NCI-H128 (cell line): ENCODE data around the gene XPO1.
"Not testable (repeated sequence)": the region's sequence is repeated elsewhere in the genome, so short reads cannot be mapped to it uniquely, and the experiment has no call there.

Source experiments
- DNase-seq: peaks from one replicate; lab custom pipeline; 2025; ENCODE audit not compliant: unreplicated experiment; lab: John Stamatoyannopoulos, UW

Gene XPO1

DNA sequence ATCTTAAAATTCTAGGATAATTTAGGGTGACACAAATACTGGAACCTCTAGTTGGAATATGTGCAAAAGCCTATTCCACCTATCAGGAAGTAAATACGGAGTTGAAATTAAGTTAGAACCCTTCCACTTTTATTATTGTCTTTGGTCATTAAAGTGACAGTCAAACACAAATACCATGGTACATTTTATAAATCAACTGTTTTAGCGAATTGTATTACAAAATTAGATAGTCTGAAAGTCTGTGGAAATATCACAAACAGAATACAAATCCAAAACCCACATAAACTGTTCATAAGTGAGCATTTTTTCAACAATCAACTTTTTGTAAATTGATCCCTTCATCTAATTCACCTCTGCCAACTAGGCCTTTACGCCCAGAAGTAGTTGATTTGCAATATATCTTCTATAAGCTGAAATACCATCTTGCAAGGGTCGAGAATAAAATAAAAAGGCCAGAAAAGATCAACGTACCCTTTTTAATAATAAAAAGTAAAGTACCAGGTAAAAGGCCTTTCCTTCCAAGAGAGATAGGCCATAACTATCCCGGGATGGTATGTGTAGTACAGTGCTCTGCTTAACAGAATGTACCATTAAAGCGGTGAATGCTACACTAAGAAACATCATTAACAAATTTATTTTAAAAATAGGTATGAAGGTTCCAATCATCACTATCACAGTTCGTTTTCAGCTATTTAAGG lies 68.6 kb downstream of the XPO1 start:
- no peak for DNase-seq

DNA sequence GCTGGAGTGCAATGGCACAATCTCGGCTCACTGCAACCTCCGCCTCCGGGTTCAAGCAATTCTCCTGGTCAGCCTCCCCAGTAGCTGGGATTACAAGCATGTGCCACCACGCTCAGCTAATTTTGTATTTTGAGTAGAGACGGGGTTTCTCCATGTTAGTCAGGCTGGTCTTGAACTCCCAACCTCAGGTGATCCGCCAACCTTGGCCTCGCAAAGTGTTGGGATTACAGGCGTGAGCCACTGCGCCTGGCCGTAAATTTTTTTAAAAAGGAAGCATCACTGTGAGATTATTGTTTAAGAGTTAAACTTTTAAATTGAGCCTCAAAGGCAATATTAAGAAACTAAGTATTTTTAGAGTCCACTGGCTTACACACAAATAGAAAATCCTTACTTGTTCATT lies 69.9 kb downstream of the XPO1 start:
- DNase-seq = not testable (repeated sequence)

DNA sequence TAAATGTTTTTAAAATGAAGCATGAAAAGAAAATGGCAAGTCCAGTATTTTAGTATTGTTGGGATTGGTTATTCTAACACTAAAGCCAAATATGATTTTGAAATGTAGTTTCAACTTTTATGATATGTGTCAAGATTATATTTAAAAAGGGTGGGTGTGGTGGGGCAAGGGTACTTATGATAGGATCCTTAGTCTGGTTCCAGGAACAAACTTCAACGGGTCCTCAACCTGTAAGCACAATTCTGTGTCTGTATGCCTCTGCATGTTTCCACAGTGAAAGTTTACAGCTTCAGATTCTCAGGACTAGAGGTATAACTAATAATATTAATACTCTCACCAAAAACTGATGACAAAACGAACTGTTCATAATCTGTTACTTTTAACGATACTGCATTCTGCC lies 73.1 kb downstream of the XPO1 start:
- no peak for DNase-seq

DNA sequence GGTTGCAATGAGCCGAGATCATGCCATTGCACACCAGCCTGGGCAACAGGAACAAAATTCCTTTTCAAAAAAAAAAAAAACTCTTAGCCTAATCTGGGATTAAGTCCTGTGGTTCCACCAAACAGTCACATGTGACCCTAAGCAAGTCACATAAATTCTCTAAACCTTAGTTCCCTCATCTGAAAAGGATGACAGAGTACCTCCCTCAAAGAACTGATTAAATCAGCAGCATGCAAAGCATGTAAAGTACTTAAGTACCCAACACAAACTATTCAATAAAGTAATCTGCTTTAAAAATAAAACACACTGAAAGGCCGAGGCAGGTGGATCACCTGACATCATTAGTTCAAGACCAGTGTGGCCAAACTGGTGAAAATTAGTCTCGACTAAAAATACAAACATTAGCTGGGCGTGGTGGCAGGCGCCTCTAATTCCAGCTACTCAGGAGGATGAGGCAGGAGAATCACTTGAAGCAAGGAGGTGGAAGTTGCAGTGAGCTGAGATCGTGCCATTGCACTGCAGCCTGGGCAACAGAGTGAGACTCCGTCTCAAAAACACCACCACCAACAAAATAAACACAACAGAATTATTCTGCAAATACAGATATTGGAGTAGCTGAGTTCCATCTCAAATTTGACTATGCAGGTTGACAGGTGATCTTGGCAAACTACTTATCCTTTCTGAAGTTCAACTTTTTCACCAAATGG lies 74.2 kb downstream of the XPO1 start:
- DNase-seq = no peak

DNA sequence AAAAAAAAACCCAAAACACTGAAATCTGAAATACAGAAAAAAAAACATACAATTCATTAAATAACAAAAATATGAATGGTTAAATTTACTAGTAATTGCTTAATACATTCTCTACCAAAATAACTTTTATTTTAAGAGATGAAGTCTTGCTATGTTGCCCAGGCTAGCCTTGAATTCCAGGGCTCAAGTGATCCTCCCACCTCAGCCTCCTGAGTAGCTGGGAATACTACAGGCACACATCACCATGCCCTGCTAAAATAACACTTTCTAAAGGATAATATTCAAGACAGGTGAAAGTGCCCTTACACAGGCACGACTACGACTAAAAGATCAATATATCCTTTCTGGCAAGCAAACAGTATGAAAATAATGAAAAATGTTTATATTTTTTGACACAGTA lies 76.8 kb downstream of the XPO1 start:
- no peak for DNase-seq

DNA sequence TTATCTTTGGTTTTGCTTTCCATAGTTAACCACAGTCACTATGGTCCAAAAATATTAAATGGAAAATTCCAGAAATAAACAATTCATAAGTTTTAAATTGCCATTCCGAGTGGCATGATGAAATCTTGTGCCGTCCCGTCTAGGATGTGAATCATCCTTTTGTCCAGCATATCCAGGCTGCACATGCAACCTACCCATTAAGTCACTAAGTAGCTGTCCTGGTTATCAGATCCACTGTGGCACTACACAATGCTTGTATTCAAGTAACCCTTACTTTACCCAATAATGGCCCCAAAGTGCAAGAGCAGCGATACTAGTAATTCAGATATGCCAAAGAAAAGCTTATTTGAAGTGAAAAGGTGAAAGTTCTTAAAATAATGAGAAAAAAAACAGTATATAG lies 78.0 kb downstream of the XPO1 start:
- DNase-seq = no peak

DNA sequence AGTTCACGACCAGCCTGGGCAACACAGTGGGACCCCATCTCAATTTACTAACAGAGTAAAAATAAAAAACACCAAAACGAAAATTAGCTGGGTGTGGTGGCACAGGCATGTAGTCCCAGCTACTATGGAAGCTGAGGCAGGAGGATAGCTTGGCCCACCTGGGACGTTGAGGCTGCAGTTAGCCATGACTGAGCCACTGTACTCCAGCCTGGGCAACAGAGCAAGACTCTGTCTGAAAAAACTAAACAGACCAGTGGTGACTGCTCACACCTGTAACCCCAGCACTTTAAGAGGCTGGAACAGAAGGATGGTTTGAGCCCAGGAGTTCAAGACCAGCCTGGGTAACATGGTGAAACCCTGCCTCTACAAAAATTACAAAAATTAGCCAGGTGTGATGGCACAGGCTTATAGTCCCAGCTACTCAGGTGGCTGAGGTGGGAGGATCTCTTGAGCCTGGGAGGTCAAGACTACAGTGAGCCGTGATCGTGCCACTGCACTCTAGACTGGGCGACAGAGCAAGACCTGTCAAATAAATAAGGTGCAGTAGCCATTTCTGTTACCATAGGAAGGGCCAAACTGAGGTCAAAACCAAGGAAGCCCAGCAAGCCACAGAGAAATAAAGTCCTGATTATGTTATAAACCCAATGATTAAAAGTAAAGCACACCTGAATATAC lies 81.3 kb downstream of the XPO1 start:
- DNase-seq = no peak

DNA sequence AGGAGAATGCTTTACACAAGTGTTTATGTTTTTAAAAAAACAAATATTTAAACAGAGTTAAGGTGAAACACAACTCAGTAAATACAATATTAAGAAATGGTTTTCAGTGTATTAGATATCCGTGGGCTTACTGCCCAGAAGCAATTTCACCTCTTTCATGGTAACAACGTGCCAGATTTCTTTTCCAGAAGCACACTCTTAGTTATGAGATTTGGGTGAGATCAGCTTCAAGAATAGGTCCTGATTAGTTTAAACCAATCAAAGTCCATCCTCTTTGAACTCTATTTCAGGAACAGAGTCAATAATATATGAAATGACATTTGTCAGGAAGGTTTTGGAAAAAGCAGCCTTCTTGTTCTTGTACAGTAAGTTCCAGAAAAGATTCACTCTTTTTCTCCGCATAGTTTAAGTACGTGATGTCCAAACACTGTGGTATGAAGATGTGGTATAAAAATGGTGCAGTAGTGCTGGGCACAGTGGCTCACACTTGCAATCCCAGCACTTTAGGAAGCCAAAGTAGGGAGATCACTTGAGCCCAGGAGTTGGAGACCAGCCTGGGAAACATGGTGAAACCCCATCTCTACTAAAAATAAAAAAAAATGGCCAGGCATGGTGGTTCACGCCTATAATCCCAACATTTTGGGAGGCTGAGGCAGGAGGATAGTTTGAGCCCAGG lies 81.9 kb downstream of the XPO1 start:
- DNase-seq = no peak

DNA sequence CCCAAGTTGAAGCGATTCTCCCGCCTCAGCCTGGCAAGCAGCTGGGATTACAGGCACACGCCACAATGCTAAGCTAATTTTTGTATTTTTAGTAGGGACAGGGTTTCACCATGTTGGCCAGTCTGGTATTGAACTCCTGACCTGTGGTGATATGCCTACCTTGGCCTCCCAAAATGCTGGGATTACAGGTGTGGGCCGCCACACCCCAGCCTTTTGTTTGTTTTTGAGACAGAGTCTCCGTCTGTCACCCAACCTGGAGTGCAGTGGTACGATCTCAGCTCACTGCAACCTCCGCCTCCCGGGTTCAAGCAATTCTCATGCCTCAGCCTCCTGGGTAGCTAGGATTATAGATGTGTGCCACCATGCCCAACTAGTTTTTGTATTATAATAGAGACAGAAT lies 83.2 kb downstream of the XPO1 start:
- not testable (repeated sequence) for DNase-seq

DNA sequence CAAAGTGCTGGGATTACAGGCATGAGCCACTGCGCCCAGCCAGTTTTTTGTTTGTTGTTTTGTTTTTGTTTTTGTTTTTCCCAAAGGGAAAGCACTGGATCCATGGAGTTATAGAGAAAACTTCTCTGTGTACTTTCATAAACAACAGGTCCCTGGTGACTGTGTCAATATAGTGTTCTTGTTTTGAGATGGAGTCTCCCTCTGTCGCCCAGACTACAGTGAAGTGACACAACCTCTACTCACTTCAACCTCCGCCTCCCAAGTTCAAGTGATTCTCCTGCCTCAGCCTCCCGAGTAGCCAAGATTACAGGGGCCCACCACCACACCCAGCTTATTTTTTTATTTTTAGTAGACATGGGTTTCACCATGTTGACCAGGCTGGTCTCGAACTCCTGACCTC lies 83.8 kb downstream of the XPO1 start:
- DNase-seq = no peak

DNA sequence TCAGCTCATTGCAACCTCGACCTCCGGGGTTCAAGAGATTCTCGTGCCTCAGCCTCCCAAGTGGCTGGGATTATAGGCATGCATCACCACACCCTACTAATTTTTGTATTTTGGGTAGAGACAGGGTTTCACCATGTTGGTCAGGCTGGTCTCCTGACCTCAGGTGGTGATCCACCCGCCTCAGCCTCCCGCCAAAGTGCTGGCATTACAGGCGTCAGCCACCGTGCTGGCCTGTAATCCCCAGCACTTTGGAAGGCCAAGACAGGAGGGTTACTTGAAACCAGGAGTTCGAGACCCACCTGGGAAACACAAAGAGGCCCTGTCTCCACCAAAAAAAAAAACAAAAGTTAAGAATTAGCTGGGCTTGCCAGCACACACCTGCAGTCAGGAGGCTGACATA lies 85.8 kb downstream of the XPO1 start:
- DNase-seq = no peak

DNA sequence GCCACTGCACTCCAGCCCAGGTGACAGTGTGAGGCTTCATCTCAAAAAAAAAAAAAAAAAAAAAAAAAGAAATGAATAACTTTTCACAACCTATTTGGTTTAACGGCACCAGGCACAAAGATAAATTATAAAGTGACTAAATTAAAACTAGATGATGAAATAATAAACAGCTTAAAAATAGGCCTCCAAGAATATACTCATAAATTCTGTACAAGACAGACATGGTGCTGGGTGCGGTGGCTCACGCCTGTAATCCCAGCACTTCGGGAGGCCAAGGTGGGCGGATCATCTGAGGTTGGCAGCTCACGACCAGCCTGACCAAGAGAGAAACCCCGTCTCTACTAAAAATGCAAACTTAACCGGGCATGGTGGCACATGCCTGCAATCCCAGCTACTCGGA lies 87.0 kb downstream of the XPO1 start:
- no peak for DNase-seq

DNA sequence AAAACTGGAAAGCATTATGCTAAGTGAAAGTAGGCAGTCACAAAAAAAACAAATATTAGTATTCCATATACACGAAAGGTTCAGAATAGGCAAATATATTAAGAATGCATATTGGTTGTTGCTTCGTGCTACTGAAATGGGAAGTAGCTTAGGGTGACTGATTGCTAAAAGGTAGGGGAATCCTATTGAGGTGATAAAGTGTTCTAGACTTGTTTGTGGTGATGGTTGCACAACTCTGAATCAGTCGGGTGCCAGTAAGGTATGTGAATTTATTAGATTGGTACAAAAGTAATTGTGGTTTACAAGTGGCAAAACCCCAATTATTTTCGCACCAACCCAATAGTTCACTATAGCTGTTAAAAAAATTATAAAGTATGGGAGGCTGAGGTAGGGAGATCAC lies 88.0 kb downstream of the XPO1 start:
- no peak for DNase-seq

DNA sequence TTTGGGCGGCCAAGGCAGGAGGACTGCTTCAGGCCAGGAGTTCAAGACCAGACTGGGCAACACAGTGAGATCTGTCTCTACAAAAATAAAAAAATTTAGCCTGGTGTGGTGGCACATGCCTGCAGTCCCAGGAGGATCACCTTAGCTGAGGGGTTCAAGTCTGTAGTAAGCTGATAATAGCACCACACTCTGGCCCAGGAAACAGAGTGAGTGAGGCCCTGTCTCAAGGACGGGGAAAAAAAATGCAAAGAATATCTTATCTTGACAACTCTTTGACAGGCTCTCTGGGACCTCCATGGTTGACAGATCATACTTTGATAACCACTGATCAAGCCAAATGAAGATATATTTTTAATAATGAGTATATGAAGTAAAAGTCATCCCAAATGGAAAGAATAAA lies 89.9 kb downstream of the XPO1 start:
- DNase-seq = no peak

DNA sequence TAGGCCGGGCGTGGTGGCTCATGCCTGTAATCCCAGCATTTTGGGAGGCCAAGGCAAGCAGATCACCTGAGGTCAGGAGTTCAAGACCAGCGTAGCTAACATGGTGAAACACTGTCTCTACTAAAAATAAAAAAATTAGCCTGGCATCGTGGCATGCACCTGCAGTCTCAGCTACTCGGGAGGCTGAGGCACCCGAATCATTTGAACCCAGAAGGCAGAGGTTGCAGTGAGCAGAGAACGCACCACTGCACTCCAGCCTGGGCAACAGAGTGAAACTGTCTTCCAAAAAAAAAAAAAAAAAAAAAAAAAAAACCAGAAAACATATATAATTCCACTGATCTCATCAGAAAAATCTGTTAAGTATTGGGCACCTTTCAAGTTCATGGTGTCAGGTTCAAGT lies 91.2 kb downstream of the XPO1 start:
- DNase-seq = not testable (repeated sequence)

DNA sequence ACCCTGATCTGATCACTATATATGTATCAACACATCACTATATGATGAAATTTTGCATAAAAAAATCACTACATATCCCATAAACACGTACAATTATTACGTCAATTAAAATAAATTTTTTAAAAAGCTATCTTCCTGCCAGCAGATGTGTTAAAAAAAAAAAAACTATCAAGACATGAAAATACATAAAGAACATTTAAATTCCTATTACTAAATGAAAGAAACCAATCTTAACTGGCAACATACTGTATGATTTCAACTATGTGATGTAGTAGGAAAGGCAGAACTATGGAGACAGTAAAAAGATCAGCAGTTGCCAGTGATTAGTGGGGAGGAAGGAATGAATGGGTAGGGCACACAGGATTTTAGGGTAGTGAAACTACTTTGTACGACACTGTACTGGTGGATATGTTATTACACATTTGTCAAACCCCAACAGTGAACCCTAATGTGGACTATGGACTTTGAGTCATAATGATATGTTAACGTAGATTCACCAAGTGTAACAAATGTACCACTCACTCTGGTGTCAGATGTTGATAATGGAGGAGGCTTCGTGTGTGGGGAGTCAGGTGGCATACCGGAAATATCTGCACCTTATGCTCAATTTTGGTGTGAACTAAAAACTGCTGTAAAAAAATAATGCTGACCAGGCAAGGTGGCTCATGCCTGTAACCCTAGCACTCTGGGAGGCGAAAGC lies 94.7 kb downstream of the XPO1 start:
- no peak for DNase-seq

DNA sequence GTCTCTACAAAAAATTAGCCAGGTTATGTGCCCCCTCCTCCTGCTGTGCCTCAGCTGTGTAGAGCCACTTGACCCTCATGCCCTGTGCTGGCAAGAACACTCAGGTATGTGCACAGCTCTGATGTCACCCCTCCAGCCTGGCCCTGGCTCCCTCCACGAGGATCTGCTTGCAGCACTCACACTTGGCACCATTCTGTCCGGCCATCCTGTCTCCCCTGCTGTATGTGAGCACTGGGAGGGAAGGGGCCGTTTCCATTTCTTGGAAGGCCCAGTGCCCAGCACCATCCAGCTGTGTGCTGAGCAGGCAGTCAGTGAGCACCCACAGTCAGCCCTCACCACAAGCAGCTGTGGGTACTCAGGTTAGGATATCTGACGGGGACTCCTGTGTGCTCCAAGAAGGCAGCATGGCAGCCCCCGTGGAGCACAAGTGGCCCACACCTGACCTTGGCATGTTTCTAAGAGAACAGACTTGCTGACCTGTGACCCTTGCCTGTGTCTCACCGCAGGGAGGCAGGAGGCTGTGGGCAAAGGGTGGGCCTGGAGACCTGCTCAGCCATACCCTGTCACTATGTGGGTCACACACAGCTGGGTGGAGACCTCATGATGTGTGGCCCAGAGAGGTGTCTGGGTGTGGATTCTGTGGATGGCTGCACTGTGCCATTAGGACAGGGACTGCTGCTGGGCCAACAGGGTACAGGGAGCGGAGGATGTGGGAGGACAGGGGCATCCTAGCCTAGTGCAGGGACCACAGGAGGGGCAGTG lies 98.7 kb downstream of the XPO1 start:
- no peak for DNase-seq

DNA sequence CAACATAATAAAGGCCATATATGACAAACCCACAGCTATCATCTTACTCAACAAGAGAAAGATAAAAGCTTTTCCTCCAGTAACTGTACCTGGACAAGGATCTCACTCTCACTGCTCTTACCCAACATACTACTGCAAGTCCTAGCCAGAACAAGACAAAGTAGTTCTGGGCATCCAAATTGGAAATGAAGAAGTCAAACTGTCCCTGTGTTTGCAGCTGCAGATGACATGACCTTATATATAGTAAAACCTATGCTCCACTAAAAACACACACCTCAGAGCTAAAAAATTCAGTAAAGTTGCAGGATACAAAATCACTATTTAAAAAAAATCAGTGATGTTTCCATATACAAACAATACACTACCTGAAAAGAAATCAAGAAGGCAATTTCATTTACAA lies 99.5 kb downstream of the XPO1 start:
- no peak for DNase-seq

DNA sequence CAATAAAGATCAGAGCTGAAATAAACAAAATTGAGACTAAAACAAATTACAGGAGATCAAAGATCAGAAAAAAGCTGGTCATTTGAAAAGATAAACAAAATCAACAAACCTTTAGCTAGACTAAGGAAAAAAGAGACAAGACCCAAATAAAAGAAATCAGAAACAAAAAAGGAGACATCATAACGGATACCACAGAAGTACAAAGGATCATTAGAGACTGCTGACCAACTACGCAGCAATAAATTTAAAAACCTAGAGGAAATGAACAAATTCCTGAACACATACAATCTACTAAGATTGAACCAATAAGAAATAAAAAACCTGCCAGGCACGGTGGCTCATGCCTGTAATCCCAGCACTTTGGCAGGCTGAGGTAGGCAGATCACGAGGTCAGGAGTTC lies 101.0 kb downstream of the XPO1 start:
- no peak for DNase-seq

DNA sequence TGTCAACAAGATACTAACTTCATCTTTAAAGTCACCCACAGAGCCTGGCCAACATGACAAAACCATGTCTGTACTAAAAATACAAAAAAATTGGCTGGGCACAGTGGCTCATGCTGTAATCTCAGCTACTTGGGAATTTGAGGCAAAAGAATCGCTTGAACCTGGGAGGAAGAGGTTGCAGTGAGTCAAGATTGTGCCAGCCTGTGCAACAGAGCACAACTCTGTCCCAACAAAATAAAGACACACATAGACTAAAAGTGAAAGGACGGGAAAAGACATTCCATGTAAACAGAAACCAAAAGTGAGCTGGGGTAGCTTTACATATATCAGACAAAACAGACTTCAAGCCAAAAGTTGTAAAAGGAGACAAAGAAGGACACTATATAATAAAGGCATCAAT lies 102.1 kb downstream of the XPO1 start:
- DNase-seq = no peak

DNA sequence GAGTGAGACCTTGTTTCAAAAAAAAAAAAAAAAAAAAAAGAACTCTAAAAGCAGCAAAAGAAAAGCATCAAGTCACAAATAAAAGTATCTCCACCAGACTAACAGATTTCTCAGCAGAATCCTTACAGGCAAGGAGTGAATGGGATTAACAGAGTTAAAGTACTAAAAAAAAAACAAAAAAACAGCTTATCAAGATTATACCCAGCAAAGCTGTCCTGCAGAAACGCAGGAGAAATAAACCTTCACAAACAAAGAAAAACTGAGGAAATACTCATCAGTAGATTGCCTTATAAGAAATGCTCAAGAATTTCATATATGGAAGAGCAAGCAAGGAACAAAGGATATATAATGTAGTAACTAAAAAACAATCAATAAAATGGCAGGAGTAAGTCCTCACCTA lies 102.9 kb downstream of the XPO1 start:
- no peak for DNase-seq
